ENCODE results near the gene DRAP1. TPM values are rescaled to one million over a fixed set of nuclear protein-coding genes. Genes with fewer than 3 reads are reported as not detected.

DRAP1 gene
- total RNA-seq, 1 experiment from 2014 or later, result 114 TPM

DNA sequence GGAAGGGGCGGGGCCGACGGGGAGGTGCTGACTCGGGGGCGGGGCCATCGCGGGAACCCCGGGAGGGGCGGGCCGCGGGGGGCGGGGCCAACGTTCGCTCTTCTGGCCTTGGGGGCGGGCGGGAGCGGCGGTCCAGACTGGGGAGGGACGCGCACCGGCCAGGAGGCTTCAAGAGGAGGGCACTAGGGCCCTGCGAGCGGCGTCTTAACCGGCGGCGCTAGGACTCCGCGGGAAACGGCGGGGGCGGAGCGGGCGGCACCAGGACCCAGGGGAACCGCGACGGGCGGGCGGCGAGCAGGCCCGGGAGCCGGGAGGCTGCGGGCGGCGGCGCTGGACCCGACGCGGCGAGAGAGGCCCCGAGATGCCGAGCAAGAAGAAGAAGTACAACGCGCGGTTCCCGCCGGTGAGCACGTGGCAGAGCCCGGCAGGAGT, at the start of gene DRAP1 (continued):
- TF ChIP-seq MXD4 (CRISPR knock-in tag; IDR thresholded peaks at IDR 0.05; ENCODE audit: borderline replicate concordance), result no peak
- 0 out of 2 replicates have a peak, but pooled peaks have one; percentile 49 for TF ChIP-seq ZNF416 (CRISPR knock-in tag; IDR thresholded peaks at IDR 0.05)
- TF ChIP-seq, protein P1, sequence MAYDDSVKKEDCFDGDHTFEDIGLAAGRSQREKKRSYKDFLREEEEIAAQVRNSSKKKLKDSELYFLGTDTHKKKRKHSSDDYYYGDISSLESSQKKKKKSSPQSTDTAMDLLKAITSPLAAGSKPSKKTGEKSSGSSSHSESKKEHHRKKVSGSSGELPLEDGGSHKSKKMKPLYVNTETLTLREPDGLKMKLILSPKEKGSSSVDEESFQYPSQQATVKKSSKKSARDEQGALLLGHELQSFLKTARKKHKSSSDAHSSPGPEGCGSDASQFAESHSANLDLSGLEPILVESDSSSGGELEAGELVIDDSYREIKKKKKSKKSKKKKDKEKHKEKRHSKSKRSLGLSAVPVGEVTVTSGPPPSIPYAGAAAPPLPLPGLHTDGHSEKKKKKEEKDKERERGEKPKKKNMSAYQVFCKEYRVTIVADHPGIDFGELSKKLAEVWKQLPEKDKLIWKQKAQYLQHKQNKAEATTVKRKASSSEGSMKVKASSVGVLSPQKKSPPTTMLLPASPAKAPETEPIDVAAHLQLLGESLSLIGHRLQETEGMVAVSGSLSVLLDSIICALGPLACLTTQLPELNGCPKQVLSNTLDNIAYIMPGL (CRISPR knock-in tag; IDR thresholded peaks at IDR 0.05), result peak; percentile 31
- TF ChIP-seq TEAD1 (CRISPR knock-in tag; IDR thresholded peaks at IDR 0.05), result peak; percentile 66; the same call in 1 of the 2 replicates
- TF ChIP-seq KAT7 (CRISPR knock-in tag; IDR thresholded peaks at IDR 0.05; ENCODE audit: borderline replicate concordance), result peak; percentile 75; the same call in 1 of the 2 replicates
- TF ChIP-seq NFATC4 (CRISPR knock-in tag; IDR thresholded peaks at IDR 0.05), result no peak
- TF ChIP-seq NR3C1 (CRISPR knock-in tag; conservative IDR thresholded peaks at IDR 0.05; ENCODE audit: low read depth), result no peak
- TF ChIP-seq, protein P2, sequence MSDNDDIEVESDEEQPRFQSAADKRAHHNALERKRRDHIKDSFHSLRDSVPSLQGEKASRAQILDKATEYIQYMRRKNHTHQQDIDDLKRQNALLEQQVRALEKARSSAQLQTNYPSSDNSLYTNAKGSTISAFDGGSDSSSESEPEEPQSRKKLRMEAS (CRISPR knock-in tag; IDR thresholded peaks at IDR 0.05), result peak; percentile 22; the same call in 1 of the 2 replicates
- TF ChIP-seq, protein P3, sequence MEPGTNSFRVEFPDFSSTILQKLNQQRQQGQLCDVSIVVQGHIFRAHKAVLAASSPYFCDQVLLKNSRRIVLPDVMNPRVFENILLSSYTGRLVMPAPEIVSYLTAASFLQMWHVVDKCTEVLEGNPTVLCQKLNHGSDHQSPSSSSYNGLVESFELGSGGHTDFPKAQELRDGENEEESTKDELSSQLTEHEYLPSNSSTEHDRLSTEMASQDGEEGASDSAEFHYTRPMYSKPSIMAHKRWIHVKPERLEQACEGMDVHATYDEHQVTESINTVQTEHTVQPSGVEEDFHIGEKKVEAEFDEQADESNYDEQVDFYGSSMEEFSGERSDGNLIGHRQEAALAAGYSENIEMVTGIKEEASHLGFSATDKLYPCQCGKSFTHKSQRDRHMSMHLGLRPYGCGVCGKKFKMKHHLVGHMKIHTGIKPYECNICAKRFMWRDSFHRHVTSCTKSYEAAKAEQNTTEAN (CRISPR knock-in tag; IDR thresholded peaks at IDR 0.05), result no peak
- TF ChIP-seq ZNF121 (CRISPR knock-in tag; IDR thresholded peaks at IDR 0.05), result no peak
- no peak for TF ChIP-seq ELF4 (CRISPR knock-in tag; IDR thresholded peaks at IDR 0.05; ENCODE audit: low read depth)
- no peak for TF ChIP-seq PRRX2 (CRISPR knock-in tag; IDR thresholded peaks at IDR 0.05)
- 0 out of 2 replicates have a peak, but pooled peaks have one; percentile 54 for TF ChIP-seq RELA (CRISPR knock-in tag; IDR thresholded peaks at IDR 0.05; ENCODE audit: borderline replicate concordance)
- TF ChIP-seq, protein P4, sequence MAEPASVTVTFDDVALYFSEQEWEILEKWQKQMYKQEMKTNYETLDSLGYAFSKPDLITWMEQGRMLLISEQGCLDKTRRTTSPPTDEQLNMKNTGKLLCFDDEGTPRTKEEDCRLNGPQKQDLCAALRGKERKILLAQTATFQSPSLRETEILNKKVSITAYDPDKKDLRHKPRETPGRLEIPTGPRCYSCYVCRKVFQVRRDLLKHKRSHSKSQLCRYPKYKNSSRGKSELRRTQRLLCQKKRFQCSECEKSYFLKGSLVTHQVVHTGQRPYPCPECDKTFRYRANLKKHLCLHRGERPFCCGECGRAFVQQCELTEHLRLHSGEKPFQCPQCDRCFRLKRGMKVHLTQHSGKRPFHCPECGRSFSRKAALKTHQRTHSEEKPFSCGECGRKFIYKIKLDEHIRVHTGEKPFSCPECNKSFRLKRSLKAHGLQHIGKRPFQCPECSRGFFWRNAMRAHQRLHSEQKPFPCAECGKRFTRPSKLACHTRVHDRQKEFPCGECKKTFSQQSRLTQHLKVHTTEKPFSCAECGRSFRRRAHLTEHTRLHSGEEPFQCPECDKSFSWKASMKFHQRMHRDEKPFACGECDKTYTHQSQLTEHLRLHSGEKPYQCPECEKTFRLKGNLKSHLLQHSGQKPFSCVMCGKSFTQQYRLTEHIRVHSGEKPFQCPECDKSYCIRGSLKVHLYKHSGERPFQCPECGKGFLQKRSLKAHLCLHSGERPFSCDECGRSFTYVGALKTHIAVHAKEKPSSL (CRISPR knock-in tag; conservative IDR thresholded peaks at IDR 0.05), result no peak
- TF ChIP-seq, protein P5, sequence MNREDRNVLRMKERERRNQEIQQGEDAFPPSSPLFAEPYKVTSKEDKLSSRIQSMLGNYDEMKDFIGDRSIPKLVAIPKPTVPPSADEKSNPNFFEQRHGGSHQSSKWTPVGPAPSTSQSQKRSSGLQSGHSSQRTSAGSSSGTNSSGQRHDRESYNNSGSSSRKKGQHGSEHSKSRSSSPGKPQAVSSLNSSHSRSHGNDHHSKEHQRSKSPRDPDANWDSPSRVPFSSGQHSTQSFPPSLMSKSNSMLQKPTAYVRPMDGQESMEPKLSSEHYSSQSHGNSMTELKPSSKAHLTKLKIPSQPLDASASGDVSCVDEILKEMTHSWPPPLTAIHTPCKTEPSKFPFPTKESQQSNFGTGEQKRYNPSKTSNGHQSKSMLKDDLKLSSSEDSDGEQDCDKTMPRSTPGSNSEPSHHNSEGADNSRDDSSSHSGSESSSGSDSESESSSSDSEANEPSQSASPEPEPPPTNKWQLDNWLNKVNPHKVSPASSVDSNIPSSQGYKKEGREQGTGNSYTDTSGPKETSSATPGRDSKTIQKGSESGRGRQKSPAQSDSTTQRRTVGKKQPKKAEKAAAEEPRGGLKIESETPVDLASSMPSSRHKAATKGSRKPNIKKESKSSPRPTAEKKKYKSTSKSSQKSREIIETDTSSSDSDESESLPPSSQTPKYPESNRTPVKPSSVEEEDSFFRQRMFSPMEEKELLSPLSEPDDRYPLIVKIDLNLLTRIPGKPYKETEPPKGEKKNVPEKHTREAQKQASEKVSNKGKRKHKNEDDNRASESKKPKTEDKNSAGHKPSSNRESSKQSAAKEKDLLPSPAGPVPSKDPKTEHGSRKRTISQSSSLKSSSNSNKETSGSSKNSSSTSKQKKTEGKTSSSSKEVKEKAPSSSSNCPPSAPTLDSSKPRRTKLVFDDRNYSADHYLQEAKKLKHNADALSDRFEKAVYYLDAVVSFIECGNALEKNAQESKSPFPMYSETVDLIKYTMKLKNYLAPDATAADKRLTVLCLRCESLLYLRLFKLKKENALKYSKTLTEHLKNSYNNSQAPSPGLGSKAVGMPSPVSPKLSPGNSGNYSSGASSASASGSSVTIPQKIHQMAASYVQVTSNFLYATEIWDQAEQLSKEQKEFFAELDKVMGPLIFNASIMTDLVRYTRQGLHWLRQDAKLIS (CRISPR knock-in tag; IDR thresholded peaks at IDR 0.05; ENCODE audit: borderline replicate concordance), result no peak
- TF ChIP-seq FOXP1 (CRISPR knock-in tag; IDR thresholded peaks at IDR 0.05; ENCODE audit: borderline replicate concordance), result peak; percentile 40; the same call in 1 of the 2 replicates
- TF ChIP-seq, protein P6, sequence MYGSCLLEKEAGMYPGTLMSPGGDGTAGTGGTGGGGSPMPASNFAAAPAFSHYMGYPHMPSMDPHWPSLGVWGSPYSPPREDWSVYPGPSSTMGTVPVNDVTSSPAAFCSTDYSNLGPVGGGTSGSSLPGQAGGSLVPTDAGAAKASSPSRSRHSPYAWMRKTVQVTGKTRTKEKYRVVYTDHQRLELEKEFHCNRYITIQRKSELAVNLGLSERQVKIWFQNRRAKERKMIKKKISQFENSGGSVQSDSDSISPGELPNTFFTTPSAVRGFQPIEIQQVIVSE (CRISPR knock-in tag; IDR thresholded peaks at IDR 0.05; ENCODE audit: borderline replicate concordance), result no peak
- TF ChIP-seq, protein P7, sequence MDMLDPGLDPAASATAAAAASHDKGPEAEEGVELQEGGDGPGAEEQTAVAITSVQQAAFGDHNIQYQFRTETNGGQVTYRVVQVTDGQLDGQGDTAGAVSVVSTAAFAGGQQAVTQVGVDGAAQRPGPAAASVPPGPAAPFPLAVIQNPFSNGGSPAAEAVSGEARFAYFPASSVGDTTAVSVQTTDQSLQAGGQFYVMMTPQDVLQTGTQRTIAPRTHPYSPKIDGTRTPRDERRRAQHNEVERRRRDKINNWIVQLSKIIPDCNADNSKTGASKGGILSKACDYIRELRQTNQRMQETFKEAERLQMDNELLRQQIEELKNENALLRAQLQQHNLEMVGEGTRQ (CRISPR knock-in tag; IDR thresholded peaks at IDR 0.05), result peak; percentile 41
- TF ChIP-seq, protein P8, sequence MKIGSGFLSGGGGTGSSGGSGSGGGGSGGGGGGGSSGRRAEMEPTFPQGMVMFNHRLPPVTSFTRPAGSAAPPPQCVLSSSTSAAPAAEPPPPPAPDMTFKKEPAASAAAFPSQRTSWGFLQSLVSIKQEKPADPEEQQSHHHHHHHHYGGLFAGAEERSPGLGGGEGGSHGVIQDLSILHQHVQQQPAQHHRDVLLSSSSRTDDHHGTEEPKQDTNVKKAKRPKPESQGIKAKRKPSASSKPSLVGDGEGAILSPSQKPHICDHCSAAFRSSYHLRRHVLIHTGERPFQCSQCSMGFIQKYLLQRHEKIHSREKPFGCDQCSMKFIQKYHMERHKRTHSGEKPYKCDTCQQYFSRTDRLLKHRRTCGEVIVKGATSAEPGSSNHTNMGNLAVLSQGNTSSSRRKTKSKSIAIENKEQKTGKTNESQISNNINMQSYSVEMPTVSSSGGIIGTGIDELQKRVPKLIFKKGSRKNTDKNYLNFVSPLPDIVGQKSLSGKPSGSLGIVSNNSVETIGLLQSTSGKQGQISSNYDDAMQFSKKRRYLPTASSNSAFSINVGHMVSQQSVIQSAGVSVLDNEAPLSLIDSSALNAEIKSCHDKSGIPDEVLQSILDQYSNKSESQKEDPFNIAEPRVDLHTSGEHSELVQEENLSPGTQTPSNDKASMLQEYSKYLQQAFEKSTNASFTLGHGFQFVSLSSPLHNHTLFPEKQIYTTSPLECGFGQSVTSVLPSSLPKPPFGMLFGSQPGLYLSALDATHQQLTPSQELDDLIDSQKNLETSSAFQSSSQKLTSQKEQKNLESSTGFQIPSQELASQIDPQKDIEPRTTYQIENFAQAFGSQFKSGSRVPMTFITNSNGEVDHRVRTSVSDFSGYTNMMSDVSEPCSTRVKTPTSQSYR (CRISPR knock-in tag; IDR thresholded peaks at IDR 0.05), result no peak
- TF ChIP-seq CBFB (CRISPR knock-in tag; IDR thresholded peaks at IDR 0.05; ENCODE audit: low read depth), result 0 out of 2 replicates have a peak, but pooled peaks have one; percentile 69
- TF ChIP-seq ATF1 (CRISPR knock-in tag; IDR thresholded peaks at IDR 0.05), result peak; percentile 47; the same call in 1 of the 2 replicates
- TF ChIP-seq, protein P9, sequence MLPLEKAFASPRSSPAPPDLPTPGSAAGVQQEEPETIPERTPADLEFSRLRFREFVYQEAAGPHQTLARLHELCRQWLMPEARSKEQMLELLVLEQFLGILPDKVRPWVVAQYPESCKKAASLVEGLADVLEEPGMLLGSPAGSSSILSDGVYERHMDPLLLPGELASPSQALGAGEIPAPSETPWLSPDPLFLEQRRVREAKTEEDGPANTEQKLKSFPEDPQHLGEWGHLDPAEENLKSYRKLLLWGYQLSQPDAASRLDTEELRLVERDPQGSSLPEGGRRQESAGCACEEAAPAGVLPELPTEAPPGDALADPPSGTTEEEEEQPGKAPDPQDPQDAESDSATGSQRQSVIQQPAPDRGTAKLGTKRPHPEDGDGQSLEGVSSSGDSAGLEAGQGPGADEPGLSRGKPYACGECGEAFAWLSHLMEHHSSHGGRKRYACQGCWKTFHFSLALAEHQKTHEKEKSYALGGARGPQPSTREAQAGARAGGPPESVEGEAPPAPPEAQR (CRISPR knock-in tag; IDR thresholded peaks at IDR 0.05), result no peak
- TF ChIP-seq MYBL2 (CRISPR knock-in tag; IDR thresholded peaks at IDR 0.05), result peak; percentile 27; the same call in 1 of the 2 replicates
- TF ChIP-seq NFYB (CRISPR knock-in tag; conservative IDR thresholded peaks at IDR 0.05; ENCODE audit: low read depth), result 0 out of 2 replicates have a peak, but pooled peaks have one; percentile 16
